Measurements from ENCODE around the gene SPTBN5.

GRCh38 chr15:41844814-41845213 lies 49.0 kb downstream of the SPTBN5 start:
- no peak for TF ChIP-seq EZH2 (optimal IDR thresholded peaks at IDR 0.05; ENCODE audit: low read depth, low read length)
- TF ChIP-seq CTCF (IDR thresholded peaks at IDR 0.05; ENCODE audit: low read length), result no peak

All from MM.1S (cell line).